Measurements from ENCODE around the gene NME7.

Gene NME7

GRCh38 chr1:169156580-169156979 is 211.0 kb downstream of the NME7 start:
- DNase-seq (ENCODE audit: low read depth, low spot score) = no peak

GRCh38 chr1:169155675-169156074 is 211.9 kb downstream of the NME7 start:
- no peak for DNase-seq (ENCODE audit: low read depth, low spot score)

- DNase-seq (ENCODE audit: low read depth, low spot score) = no peak
These were observed 216.2 kb downstream of the NME7 start for GRCh38 chr1:169151338-169151837.

DNA sequence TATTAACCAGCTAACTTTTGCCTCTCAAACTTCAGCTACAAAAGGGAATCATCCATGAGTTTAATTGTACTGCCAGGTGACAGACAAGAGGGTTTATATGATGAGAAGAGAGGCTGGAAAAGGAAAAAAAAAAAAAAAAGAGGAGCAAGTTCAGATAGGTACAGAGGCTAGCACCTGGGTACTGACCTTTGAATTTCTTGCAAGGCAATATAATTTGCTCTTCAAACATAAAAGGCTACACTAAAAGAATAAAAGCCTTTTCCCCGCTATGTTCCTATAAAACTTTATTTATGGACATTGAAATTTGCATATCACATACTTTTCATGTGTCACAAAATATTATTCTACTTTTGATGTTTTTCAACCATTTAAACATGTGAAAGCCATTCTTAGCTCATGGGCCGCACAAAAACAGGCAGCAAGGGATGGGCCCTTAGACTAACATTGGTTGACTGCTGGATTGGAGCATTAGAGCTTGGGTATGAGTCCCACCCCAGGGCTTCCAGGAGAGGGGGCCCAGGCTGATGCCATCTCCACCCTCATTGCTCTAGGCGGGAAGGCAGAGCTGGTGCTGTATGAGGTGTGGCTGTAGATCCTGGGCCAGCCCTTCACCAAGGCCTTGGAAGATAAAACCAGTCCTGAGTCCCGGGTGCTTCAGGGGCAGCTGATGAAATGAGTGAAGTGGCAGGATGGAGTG is 216.8 kb downstream of the NME7 start:
- DNase-seq (ENCODE audit: low read depth, low spot score) = no peak

DNA sequence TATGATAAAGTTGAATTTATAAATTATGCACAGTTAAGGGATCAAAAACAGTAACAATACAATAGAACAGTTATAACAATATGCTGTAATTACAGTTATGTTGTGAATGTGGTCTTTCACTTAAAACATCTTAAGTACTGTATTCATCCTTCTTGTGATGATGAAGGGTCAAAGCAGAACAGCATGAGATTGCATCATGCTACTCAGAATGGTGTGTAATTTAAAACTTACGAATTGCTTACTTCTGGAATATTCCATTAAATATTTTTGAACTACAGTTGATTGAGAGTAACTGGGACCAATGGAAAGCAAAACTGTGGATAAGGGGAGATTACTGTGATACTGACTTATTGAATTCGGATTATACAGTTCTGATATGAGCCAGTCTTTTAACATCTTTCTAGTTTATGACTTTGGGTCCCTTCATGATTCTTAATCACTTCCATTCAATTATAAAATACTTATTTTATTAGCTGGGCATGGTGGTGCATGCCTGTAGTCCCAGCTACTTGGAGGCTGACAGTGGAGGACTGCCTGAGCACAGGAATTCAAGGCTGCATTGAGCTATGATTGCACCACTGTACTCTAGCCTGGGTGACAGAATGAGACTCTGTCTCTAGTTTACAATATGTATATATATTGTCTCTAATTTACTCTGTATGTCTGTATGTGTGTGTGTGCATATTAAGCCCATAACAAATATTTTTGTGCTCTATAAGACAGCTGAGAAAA is 217.9 kb downstream of the NME7 start:
- no peak for DNase-seq (ENCODE audit: low read depth, low spot score)

GRCh38 chr1:169148472-169149252 is 218.9 kb downstream of the NME7 start:
- no peak for DNase-seq (ENCODE audit: low read depth, low spot score)

- DNase-seq (ENCODE audit: low read depth, low spot score) = no peak
These were observed 220.9 kb downstream of the NME7 start for GRCh38 chr1:169146576-169147214.

- DNase-seq (ENCODE audit: low read depth, low spot score) = no peak
These were observed 222.5 kb downstream of the NME7 start for GRCh38 chr1:169144941-169145626.

DNA sequence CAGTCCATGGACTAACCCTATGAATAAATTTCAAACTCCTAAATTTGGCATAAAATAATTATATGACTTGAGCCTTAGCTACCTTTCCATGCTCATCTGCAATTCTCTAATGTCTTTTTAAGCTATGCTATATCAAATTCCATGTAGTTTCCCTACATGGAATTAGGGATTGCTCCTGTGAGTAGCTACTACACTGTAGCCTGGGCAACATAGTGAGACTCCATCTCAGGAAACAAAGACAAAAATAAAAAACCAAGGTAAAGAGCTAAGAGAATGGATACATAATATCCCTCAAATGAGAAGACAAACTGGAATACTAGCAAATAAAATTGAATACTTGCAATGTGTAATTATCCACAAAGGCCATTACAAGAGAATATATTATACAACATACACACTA is 223.6 kb downstream of the NME7 start:
- DNase-seq (ENCODE audit: low read depth, low spot score) = no peak

DNA sequence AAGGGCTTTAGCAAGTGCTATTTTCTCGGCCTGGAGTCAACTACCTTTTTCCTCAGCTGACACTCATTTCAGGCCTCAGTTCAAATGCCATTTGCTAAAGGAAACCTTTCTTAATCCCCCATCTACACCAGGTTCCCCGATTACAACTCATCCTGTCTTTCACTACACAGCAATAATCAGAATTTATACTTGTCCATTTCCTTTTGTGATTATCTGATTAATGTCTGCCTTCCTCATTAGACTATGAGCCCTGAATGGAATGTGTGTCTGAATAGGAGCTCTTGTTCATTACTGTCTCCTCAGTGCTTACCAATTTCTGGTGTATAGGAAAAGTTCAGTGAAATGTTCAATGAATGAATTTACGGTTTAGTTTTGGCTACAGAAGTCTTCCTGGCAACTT is 224.3 kb downstream of the NME7 start:
- no peak for DNase-seq (ENCODE audit: low read depth, low spot score)

DNA sequence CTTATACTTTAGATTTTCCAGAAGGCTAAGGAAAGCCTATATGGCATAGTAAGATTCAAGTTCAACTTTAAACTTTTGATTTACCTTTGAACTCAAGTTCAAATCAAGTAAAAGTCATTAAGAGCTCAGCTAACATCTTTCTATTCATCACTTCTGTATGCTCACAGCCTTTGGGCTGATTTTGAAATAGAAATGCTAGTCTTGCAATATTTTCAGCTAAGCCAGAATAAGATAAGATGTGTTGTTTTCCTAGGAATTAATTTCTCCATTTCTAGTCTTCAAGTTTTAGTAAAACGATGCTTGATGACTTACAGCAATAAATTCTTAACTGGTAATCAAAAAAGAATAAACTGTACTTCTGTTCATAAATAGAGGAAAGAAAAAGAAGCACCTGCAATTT is 225.5 kb downstream of the NME7 start:
- no peak for DNase-seq (ENCODE audit: low read depth, low spot score)

DNA sequence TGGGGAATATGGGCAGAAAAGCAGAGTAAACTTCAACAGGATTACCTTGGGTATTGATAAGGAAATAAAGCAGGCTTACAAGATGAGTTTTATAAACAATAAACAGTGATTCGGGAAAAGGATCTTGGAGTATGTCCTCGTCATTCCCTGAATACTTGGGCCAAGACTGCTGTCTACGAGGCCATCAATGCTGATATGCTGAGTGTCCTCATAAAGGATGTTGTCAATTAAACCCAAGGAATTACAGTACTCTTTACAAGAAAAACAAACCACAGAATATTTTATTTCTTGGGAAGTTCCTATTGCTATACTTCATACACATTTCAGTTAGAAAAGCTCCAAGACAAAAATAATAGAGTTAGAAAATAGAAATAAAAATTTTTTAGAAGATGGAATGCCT is 226.2 kb downstream of the NME7 start:
- DNase-seq (ENCODE audit: low read depth, low spot score) = no peak

GRCh38 chr1:169138866-169139670 is 228.5 kb downstream of the NME7 start:
- no peak for DNase-seq (ENCODE audit: low read depth, low spot score)

GRCh38 chr1:169137357-169137756 is 230.2 kb downstream of the NME7 start:
- DNase-seq (ENCODE audit: low read depth, low spot score) = no peak

GRCh38 chr1:169133801-169134502 is 233.6 kb downstream of the NME7 start:
- DNase-seq (ENCODE audit: low read depth, low spot score) = no peak

DNA sequence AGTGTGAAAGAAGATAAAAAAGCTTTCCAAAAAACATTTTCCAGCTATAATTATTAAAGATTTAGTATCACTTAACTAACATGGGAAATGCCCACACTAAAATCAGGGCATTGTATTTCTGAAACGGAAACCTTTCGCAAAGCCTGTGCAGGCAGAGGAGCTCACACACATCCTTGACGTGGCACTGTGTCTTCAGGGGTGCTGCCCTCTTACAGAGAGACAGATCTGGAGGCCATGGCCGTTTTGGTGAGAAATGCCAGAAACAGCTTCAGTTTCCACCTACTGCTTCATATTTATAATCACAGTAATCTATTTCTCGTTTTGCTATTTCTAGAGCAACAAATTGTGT is 234.4 kb downstream of the NME7 start:
- DNase-seq (ENCODE audit: low read depth, low spot score) = no peak

GRCh38 chr1:169132512-169133227 is 234.9 kb downstream of the NME7 start:
- no peak for DNase-seq (ENCODE audit: low read depth, low spot score)

- DNase-seq (ENCODE audit: low read depth, low spot score) = no peak
These were observed 236.9 kb downstream of the NME7 start for GRCh38 chr1:169130683-169131082.

GRCh38 chr1:169129109-169129784 is 238.3 kb downstream of the NME7 start:
- no peak for DNase-seq (ENCODE audit: low read depth, low spot score)
